Heart left ventricle (tissue), 16 donors: ENCODE data around the gene TSPAN13. TPM values are rescaled to one million over a fixed set of nuclear protein-coding genes. Genes with fewer than 3 reads are reported as not detected.

Experiments used
- ATAC-seq, 4 donors: fragments of 200-7000 bp; cut with Tn5 transposase; one replicate each; pipeline ENCODE4 v1.9.1; 2020 to 2022; ENCODE audit warnings: moderate library complexity in 4 of 4, mild to moderate bottlenecking in 3 of 4, moderate number of reproducible peaks in 1 of 4
- DNase-seq, 5 donors: peaks; one replicate each; pipeline ENCODE4 v3.0.0-alpha.2; 2020
- H3K27ac ChIP-seq, 12 donors: fragments of 200-600 bp; sonication (generic) in 4 of 12; one replicate each; pipeline versions ENCODE4 v1.5.0 to v1.8.0; 2016 to 2022; ENCODE audit warnings: mild to moderate bottlenecking in 2 of 12
- H3K27me3 ChIP-seq, 9 donors: fragments of 200-600 bp; sonication (generic) in 2 of 9; one replicate each; pipeline versions ENCODE4 v1.5.1 to v1.8.0; 2016 to 2022; ENCODE audit warnings: mild to moderate bottlenecking in 3 of 9
- H3K36me3 ChIP-seq, 9 donors: fragments of 200-600 bp; sonication (generic) in 2 of 9; one replicate each; pipeline versions ENCODE4 v1.5.0 to v1.8.0; 2018 to 2022; ENCODE audit warnings: mild to moderate bottlenecking in 2 of 9
- H3K4me1 ChIP-seq, 12 donors: fragments of 200-600 bp; sonication (generic) in 4 of 12; one replicate each; pipeline versions ENCODE4 v1.5.0 to v1.8.0; 2016 to 2022; ENCODE audit warnings: mild to moderate bottlenecking in 3 of 12
- H3K4me3 ChIP-seq, 12 donors: fragments of 200-600 bp; sonication (generic) in 4 of 12; one replicate each; pipeline versions ENCODE4 v1.5.0 to v1.8.0; 2017 to 2022; ENCODE audit warnings: mild to moderate bottlenecking in 9 of 12, moderate library complexity in 4 of 12
- H3K9me3 ChIP-seq, 12 donors: fragments of 200-600 bp; sonication (generic) in 4 of 12; one replicate each; pipeline versions ENCODE4 v1.5.0 to v1.8.0; 2016 to 2022; ENCODE audit warnings: mild to moderate bottlenecking in 1 of 12
- CTCF ChIP-seq, 12 donors: fragments of 200-600 bp; sonication (generic) in 4 of 12; IDR thresholded peaks; one replicate each; pipeline versions ENCODE4 v1.5.0 to v1.8.0; 2018 to 2022; ENCODE audit warnings: antibody characterized with exemption in 12 of 12, mild to moderate bottlenecking in 5 of 12
- POLR2A ChIP-seq, 2 donors: fragments of 450-650 bp; IDR thresholded peaks; one replicate each; pipeline ENCODE4 v1.6.1; 2017; ENCODE audit warnings: antibody characterized with exemption in 2 of 2, mild to moderate bottlenecking in 2 of 2, moderate library complexity in 2 of 2
- WGBS, 4 donors: extraction: QIAGEN DNeasy Blood & Tissue Kit in 2 of 4; methylation state at CpG; one replicate each; pipeline versions ENCODE4 v1.1.5 to v1.1.7; 2013 to 2018; 5-methylcytosine and 5-hydroxymethylcytosine counted together
- intact Hi-C, 10 donors: fragments of 100-400 bp; cut with DNase I; formaldehyde crosslinking; loops; one replicate each; pipeline versions ENCODE4 v1.11.1 to v1.14.2; 2022
- polyA plus RNA-seq, 2 donors: library from polyadenylated mRNA; stranded (reverse); fragments of 200-250 nt; gene quantifications; one replicate each; pipeline ENCODE4 v1.2.3, GENCODE V29; 2013
- total RNA-seq, 9 donors: library from RNA; depleted of rRNA in 2 of 9; stranded (reverse); fragments of >200 nt in 2 of 9; fragmentation: NEBNext Ultra II Directional in 3 of 9; extraction: Animal tissue kit (Norgen Biotek cat#: 25700) in 3 of 9; gene quantifications; one replicate each; pipeline versions ENCODE4 v1.1.0 to v1.2.4, GENCODE V29; 2016 to 2023
- donor health status: ischemic (EF 13 %, LVEDD 7.1; RV severe dilation, severe dysfunction).
- donor health status: healthy with polysubstance abuse.
- donor health status: DM: no; HTN: yes; CAD: no.
- donor health status: DM: no; HTN: no; CAD: no.
- donor health status: ischemic (EF 25% LVEDD 6.9; RV normal size, moderate dysfunction).
- donor health status: ischemic (EF 25% LVEDD 5.7; RV mildly dilated, moderate dysfunction).
- donor health status: healthy.
- donor health status: DM: yes; HTN: yes; CAD: no.
- donor health status: ischemic (EF 35%, LVEDD 5.7; RV mildly dilated, moderate dysfunction).
- donor health status: nonischemic (EF 11% LVEDD 7.7; RV severe dilation, severe dysfunction).
- donor health status: DM: yes; HTN: yes; CAD: no.
- donor health status: PGD.
- donor health status: ischemic (EF 29% LVEDD 5.4; RV normal size, mild dysfunction).
- donor health status: nonischemic (EF 23%, LVEDD 6.1; RV moderate dilation, normal function).

The TSPAN13 gene
- total and polyA plus RNA-seq, 11 donors, result 7.4 to 39.5 (median 14.8) TPM

DNA sequence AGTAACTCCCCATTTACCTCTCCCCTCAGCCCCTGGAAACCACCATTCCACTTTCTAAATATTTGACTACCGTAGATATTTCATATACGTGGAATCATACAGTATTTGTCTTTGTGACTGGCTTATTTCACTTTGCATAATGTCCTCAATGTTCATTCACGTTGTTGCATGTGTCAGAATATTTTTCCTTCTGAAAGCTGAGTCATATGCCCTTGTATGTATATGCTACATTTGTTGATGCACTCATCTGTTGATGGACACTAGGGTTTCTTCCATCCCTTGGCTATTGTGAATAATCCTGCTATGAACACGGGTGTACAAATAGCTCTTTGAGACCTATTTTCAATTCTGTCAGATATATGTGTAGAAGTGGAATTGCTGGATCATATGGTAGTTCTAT is 25.8 kb upstream of the TSPAN13 start:
- H3K4me3 ChIP-seq, result no peak overlapping the region
- TF ChIP-seq POLR2A (IDR thresholded peaks at IDR 0.05) (no peak), CTCF (IDR thresholded peaks at IDR 0.05) (no peak)
- H3K27ac ChIP-seq, result no peak overlapping the region
- H3K36me3 ChIP-seq, result no peaks in the 10 kb centered on the region
- ATAC-seq (no peak), DNase-seq (no peak)
- H3K27me3 ChIP-seq, result no peaks in the 10 kb centered on the region
- no peaks in the 10 kb centered on the region for H3K9me3 ChIP-seq
- intact Hi-C loops, result loop anchor here in 1 of 10 donors (10.0 kb wide), 1 partner anchor 427 kb away; no protein-coding TSS in a partner anchor
- 89 to 95% (median 94%) methylated on average over 4 of the region's 4 CpGs for WGBS, 4 donors
- H3K4me1 ChIP-seq, result no peaks in the 10 kb centered on the region

- H3K4me1 ChIP-seq, result no peaks in the 10 kb centered on the region
- H3K9me3 ChIP-seq, result no peaks in the 10 kb centered on the region
- H3K4me3 ChIP-seq, result no peak overlapping the region
- 90 to 95% (median 94%) methylated on average over 9 to 10 of the region's 10 CpGs for WGBS, 4 donors
- H3K36me3 ChIP-seq, result no peaks in the 10 kb centered on the region
- no peak for ATAC-seq
- no peak for TF ChIP-seq POLR2A (IDR thresholded peaks at IDR 0.05)
- H3K27me3 ChIP-seq, result no peaks in the 10 kb centered on the region
- DNase-seq, result no peak
- no peak overlapping the region for H3K27ac ChIP-seq
- intact Hi-C loops, result loop anchor here in 1 of 10 donors (10.0 kb wide), 1 partner anchor 426 kb away; no protein-coding TSS in a partner anchor
Observed at GRCh38 chr7:16728811-16729210, 24.7 kb upstream of the TSPAN13 start.

DNA sequence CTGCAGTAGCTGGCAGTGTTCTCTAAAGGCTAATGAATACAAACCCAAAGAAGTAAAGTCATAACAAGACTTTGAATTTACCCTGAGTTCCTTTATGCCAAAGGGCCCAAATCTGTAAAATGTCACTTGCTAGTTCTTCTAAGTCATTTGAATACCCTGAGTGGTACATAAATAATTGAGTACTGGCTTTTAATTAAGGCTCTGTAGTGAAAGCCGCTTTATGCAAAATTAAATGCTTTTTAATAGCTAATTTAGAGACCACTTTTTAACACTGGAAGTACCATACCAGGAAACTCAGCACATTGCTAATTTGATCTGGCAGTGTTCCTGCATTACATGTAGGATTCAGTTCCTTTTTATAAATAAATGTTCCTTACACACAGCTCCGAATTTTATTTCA is 24.0 kb upstream of the TSPAN13 start:
- intact Hi-C loops, result loop anchor here in 1 of 10 donors (10.0 kb wide), 1 partner anchor 425 kb away; no protein-coding TSS in a partner anchor
- WGBS, 4 donors, result 84 to 93% (median 91%) methylated on average over 2 of the region's 2 CpGs
- ATAC-seq, result no peak

GRCh38 chr7:16730937-16731336 is 22.6 kb upstream of the TSPAN13 start:
- H3K4me1 ChIP-seq, result peaks cover 0 to 5% (median 0%) of the 10 kb centered on the region in 12 donors
- 73 to 84% (median 77%) methylated on average over 3 of the region's 3 CpGs for WGBS, 4 donors
- H3K36me3 ChIP-seq, result no peaks in the 10 kb centered on the region
- H3K27ac ChIP-seq, result no peak overlapping the region
- TF ChIP-seq CTCF (IDR thresholded peaks at IDR 0.05) (no peak), POLR2A (IDR thresholded peaks at IDR 0.05) (no peak)
- ATAC-seq (no peak), DNase-seq (no peak)
- no peak overlapping the region for H3K4me3 ChIP-seq
- intact Hi-C loops, result no loop called here
- no peaks in the 10 kb centered on the region for H3K9me3 ChIP-seq
- H3K27me3 ChIP-seq, result no peaks in the 10 kb centered on the region

More for the DNA sequence above, 24.0 kb upstream of the TSPAN13 start:
- Histone ChIP-seq H3K4me1 (peaks cover 0 to 5% (median 0%) of the 10 kb centered on the region in 12 donors), H3K27me3 (no peaks in the 10 kb centered on the region), H3K4me3 (no peak overlapping the region), H3K27ac (no peak overlapping the region), H3K36me3 (no peaks in the 10 kb centered on the region), H3K9me3 (no peaks in the 10 kb centered on the region)
- TF ChIP-seq POLR2A (IDR thresholded peaks at IDR 0.05), result no peak
- TF ChIP-seq CTCF (IDR thresholded peaks at IDR 0.05), result no peak
- no peak for DNase-seq

DNA sequence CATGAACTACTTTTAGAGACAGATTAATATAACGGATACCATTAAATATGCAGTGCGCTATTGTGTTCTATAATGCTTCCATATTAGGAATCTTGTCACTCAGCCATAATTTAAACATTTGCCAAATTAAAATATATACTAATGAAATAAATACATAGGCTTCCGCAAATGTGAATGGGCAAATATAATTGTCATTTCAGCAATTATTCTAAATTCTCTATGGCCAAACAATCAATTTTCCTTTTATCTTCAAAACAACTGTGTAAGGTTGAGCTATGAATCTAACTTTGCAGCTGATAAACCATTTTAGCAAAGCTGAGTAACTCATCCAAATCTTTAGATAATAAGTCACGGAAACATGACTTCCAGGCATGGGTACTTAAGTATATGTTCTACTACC is 20.7 kb upstream of the TSPAN13 start:
- Histone ChIP-seq H3K27me3 (no peaks in the 10 kb centered on the region), H3K36me3 (no peaks in the 10 kb centered on the region), H3K4me3 (no peak overlapping the region), H3K9me3 (no peaks in the 10 kb centered on the region), H3K4me1 (peaks cover 0 to 5% (median 0%) of the 10 kb centered on the region in 12 donors), H3K27ac (no peak overlapping the region)
- no peak for DNase-seq
- intact Hi-C loops, result no loop called here
- WGBS, 4 donors, result 97 to 99% (median 98%) methylated on average over 4 of the region's 4 CpGs
- no peak for TF ChIP-seq CTCF (IDR thresholded peaks at IDR 0.05)
- ATAC-seq, result no peak
